ENCODE measurements around the gene HAPLN2.

The HAPLN2 gene

GRCh38 chr1:156643778-156644092, 24.5 kb downstream of the HAPLN2 start:
- peak in 1 of 51 donors; percentile 10 for DNase-seq

DNA sequence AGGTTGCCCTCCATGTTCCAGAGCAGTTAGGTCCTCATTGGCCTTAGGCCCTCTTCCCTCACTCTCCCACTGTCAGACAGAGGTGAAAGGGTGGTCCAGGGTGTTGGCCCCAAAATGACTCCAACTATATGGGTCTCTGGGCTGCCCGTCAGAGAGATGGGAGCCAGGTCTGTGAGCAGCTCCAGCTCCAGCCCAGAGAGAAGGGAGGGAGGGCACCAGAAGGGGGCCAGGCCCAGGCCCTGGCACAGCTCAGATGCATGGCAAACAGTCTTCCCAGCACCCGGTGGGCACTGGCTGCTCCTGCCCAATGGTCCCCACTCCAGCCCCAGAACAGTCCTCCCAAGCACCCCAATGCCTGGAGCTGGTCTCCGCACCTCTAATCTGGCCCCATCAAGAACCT, 24.9 kb downstream of the HAPLN2 start:
- no peak for DNase-seq

- no peak for DNase-seq
These were observed 25.4 kb downstream of the HAPLN2 start for GRCh38 chr1:156644640-156645039.

GRCh38 chr1:156645056-156645455, 25.8 kb downstream of the HAPLN2 start:
- DNase-seq: peak in 21 of 51 donors; percentile 8 to 63 (median 39)

GRCh38 chr1:156645666-156646065, 26.5 kb downstream of the HAPLN2 start:
- DNase-seq: no peak

DNA sequence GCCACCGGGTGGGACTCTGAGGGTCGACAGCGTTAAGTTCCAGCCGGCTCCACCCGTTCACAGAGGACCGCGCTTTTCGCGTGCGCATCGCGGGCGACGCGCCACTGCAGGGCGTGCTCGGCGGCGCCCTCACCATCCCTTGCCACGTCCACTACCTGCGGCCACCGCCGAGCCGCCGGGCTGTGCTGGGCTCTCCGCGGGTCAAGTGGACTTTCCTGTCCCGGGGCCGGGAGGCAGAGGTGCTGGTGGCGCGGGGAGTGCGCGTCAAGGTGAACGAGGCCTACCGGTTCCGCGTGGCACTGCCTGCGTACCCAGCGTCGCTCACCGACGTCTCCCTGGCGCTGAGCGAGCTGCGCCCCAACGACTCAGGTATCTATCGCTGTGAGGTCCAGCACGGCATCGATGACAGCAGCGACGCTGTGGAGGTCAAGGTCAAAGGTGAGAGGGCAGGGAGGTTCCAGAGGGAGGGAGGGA, 27.6 kb downstream of the HAPLN2 start:
- DNase-seq: no peak

- no peak for DNase-seq
These were observed 28.1 kb downstream of the HAPLN2 start for GRCh38 chr1:156647351-156647750.

- no peak for DNase-seq
These were observed 29.3 kb downstream of the HAPLN2 start for GRCh38 chr1:156648496-156648895.

DNA sequence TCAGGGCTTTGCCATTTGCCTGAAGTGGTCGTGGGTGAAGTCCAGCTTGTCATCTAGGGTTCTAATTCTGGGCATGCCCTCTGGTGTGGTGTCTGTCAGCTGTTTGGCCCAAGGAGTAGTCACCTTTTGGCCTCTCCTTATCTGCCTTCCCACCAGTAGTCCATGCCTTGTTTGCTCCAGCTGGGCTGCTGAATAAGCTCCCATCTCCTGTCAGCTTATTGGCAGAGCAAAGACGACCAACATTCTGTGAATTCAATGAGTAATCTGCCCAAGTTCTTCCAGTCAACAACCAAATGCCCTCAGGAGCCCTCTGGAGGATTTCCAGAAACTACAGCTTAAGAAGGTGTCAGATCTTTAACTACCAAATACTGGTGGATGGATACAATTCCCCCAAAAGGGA, 29.7 kb downstream of the HAPLN2 start:
- DNase-seq: no peak

DNA sequence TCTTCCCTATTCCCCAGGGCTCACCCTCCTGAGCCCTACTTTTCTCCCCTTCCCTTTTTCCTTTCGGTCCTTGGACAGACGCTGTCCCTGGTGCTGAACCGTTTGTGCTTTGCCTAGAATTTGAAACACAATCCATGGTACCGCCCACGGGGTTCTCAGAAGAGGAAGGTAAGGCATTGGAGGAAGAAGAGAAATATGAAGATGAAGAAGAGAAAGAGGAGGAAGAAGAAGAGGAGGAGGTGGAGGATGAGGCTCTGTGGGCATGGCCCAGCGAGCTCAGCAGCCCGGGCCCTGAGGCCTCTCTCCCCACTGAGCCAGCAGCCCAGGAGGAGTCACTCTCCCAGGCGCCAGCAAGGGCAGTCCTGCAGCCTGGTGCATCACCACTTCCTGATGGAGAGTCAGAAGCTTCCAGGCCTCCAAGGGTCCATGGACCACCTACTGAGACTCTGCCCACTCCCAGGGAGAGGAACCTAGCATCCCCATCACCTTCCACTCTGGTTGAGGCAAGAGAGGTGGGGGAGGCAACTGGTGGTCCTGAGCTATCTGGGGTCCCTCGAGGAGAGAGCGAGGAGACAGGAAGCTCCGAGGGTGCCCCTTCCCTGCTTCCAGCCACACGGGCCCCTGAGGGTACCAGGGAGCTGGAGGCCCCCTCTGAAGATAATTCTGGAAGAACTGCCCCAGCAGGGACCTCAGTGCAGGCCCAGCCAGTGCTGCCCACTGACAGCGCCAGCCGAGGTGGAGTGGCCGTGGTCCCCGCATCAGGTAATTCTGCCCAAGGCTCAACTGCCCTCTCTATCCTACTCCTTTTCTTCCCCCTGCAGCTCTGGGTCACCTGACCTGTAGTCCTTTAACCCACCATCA, 33.1 kb downstream of the HAPLN2 start:
- DNase-seq: no peak

- DNase-seq: no peak
These were observed 33.8 kb downstream of the HAPLN2 start for GRCh38 chr1:156652992-156653355.

GRCh38 chr1:156654700-156655099, 35.5 kb downstream of the HAPLN2 start:
- no peak for DNase-seq

DNA sequence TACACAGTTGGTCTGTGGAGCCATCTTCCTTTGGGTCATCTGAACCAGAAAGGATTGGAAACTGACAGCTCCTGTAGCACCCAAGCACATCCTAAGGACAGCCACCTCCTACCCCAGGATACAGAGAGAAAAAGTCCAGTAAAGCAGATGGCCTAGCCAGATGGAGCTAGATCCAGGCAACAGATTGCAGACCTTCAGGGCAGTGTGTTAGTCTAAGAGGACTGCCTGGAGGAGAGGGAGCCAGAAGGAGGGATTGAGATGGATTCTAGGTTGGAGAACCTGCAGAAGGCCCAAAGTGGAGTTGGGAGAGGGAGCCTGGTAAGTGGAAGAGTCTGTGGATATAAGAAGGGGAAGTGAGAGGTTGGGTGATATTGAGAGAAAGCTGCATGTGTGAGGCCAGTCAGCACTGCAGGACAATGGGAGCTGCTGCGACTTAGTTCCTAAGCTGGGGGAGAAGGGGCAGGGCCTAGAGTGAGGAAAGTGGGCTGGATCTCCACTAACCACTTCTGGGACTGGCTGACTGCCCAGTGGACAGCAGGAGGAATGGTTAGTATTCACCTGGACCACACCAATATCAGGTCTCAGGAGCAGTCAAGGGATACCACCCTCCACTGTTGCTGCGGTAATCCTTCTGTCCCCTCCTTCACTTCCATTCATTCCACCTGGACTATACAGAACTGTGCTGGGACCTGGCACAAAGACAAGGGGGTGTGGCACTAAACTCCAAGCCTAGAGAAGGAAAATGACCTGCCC, 36.1 kb downstream of the HAPLN2 start:
- no peak for DNase-seq

GRCh38 chr1:156655904-156656516, 36.8 kb downstream of the HAPLN2 start:
- DNase-seq: no peak

DNA sequence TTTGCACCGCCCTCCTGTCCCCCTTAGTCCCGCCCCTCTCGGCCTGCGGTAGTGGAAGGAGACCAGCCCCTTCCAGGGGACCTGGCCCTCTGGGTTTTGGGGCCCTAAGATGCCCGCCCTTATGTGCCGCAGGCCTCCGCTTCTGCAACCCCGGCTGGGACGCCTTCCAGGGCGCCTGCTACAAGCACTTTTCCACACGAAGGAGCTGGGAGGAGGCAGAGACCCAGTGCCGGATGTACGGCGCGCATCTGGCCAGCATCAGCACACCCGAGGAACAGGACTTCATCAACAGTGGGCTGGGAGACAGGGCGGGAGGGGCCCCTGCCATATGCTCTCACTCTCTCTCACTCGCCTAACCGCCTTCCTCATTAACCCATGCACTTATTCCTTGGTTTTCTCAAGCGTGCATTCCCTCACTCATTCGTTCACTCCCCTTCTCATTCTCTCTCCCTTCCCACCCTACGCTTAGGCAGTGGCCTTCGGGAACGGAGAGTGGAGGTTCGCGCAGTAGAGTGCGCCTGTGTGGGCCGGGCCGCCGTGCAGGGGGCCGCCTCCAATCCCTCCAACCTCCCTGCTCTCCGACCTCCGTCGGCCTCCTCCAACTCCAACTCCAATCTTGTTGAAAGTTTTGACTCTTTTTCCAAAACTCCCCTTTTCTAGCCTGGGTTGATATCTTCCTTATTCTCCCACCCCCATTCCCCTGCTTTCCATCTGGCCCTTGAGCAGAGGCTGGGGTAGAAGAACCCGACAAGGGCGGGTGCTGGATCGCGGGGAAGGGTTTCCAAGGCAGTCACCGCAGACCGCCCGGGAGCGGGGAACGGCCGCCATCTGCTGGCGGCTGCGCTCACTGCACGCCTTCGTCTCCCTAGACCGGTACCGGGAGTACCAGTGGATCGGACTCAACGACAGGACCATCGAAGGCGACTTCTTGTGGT, 37.9 kb downstream of the HAPLN2 start:
- peak in 47 of 51 donors; percentile 36 to 89 (median 70) for DNase-seq

GRCh38 chr1:156657741-156658319, 38.6 kb downstream of the HAPLN2 start:
- no peak for DNase-seq

DNA sequence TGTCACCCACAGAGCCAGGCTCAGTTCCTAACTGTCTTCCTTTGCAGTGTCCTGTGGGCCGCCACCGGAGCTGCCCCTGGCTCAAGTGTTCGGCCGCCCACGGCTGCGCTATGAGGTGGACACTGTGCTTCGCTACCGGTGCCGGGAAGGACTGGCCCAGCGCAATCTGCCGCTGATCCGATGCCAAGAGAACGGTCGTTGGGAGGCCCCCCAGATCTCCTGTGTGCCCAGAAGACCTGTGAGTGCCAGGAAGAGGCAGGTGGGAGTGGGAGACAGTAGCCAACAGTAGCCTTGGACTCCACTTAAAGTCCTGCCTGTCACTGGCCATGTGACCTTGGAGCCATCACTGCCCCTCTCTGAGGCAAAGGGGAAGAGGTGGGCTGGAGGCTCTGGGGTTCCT, 39.3 kb downstream of the HAPLN2 start:
- DNase-seq: no peak

DNA sequence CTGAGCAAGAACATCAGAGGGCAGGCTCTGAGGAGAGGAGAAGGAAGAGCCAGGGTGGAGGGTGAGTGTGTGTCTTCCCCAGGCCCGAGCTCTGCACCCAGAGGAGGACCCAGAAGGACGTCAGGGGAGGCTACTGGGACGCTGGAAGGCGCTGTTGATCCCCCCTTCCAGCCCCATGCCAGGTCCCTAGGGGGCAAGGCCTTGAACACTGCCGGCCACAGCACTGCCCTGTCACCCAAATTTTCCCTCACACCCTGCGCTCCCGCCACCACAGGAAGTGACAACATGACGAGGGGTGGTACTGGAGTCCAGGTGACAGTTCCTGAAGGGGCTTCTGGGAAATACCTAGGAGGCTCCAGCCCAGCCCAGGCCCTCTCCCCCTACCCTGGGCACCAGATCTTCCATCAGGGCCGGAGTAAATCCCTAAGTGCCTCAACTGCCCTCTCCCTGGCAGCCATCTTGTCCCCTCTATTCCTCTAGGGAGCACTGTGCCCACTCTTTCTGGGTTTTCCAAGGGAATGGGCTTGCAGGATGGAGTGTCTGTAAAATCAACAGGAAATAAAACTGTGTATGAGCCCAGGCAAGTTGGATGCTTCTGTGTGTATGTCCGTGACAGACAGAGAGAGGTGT, 39.8 kb downstream of the HAPLN2 start:
- no peak for DNase-seq

DNA sequence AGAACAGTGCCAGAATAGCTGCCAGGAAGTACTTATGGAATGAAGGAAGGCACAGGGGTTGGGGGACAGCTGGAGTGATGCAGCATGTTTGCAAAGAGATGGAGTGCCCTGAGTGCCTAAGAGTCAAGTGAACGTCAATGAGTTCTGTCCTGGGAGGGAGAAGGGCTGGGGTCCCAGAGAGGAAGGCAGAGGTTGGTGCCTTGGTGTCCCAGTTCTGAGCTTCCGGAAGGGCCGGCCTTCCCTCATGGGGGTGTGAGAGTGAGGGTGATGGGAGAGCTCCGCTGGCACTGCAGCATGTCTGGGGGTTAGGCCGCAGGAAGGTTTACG, 40.4 kb downstream of the HAPLN2 start:
- DNase-seq: no peak

DNA sequence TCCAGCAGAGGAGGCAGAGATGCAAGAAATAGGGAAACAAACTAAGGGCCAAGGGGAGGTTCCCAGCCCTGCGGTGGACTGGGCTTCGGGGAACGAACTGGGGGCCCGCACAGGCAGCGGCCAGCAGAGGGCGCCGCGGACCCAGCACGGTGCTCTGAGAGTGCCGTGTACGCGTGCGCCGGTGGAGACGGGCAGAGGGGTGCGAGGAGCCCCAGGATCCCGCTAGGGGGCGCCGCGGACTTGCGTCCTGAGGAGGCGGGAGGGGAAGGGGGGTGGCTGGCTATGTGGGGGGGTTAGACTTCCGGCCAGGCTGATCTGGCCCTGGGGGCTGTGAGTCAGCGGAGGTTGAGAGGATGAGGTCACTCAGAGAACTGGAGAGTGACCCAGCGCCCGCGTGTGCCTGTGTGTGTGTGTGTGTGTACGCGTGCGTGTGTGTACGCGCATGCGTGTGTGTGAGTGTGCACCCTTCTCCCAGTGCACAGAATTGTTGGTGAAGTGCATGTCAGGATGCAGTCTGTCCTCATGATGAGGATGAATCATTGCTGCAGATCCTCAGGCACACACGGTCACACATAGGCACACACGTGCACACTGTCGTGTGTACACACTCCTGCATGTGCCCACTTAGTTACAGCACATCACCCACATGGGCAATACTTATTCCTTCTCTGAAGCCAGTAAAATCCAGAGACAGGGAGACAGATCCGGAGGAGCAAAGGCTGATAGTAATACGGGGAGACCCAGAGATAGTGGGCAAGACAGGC, 41.0 kb downstream of the HAPLN2 start:
- DNase-seq: peak in 50 of 51 donors; percentile 59 to 98 (median 87)

Measured in hypothalamus (tissue), 51 donors.